Measurements from ENCODE around the gene SPTBN4. TPM values are rescaled to one million over a fixed set of nuclear protein-coding genes. Genes with fewer than 3 reads are reported as not detected.
"Not testable (repeated sequence)": the region's sequence is repeated elsewhere in the genome, so short reads cannot be mapped to it uniquely, and the experiment has no call there.

SPTBN4 gene
- polyA plus RNA-seq, 1 donor from 2014 or later, result 12.7 TPM

- H3K9me2 ChIP-seq (ENCODE audit: insufficient read depth, low read length); H3K27ac ChIP-seq (ENCODE audit: low read length); H2AFZ ChIP-seq (ENCODE audit: low read depth, low read length); H3K79me2 ChIP-seq (replicated peaks; ENCODE audit: insufficient read depth, low read length); H4K20me1 ChIP-seq (ENCODE audit: insufficient read depth); H3F3A ChIP-seq (ENCODE audit: insufficient read depth, low read length, poor library complexity, severe bottlenecking); H3K4me2 ChIP-seq (ENCODE audit: low read length); H3K4me3 ChIP-seq (ENCODE audit: low read length); H3K9me3 ChIP-seq (ENCODE audit: low read length); H3K36me3 ChIP-seq (ENCODE audit: insufficient read depth, low read length); H3K27me3 ChIP-seq (ENCODE audit: insufficient read depth, low read depth, low read length); H3K9ac ChIP-seq (ENCODE audit: low read length): not testable (repeated sequence)
Observed at GRCh38 chr19:40624369-40625153, 157.8 kb downstream of the SPTBN4 start.

- Histone ChIP-seq H4K20me1 (ENCODE audit: insufficient read depth) (no peaks in the 10 kb centered on the region), H3K27ac (ENCODE audit: low read length) (no peak overlapping the region), H3K4me2 (ENCODE audit: low read length) (no peak overlapping the region), H3K36me3 (ENCODE audit: insufficient read depth, low read length) (no peaks in the 10 kb centered on the region), H3K4me3 (ENCODE audit: low read length) (no peak overlapping the region), H3F3A (ENCODE audit: insufficient read depth, low read length, poor library complexity, severe bottlenecking) (no peaks in the 10 kb centered on the region), H3K9ac (ENCODE audit: low read length) (no peak overlapping the region), H2AFZ (ENCODE audit: low read depth, low read length) (no peak overlapping the region), H3K9me2 (ENCODE audit: insufficient read depth, low read length) (no peaks in the 10 kb centered on the region), H3K9me3 (ENCODE audit: low read length) (no peaks in the 10 kb centered on the region), H3K27me3 (ENCODE audit: insufficient read depth, low read depth, low read length) (no peaks in the 10 kb centered on the region), H3K79me2 (replicated peaks; ENCODE audit: insufficient read depth, low read length) (no peaks in the 10 kb centered on the region)
- TF ChIP-seq MXI1 (conservative IDR thresholded peaks at IDR 0.05; ENCODE audit: poor library complexity, severe bottlenecking) (no peak), TAF1 (IDR thresholded peaks at IDR 0.05; ENCODE audit: low read depth) (no peak), CTCF (IDR thresholded peaks at IDR 0.05; ENCODE audit: poor library complexity, severe bottlenecking) (no peak), RAD21 (conservative IDR thresholded peaks at IDR 0.05) (no peak), EP300 (conservative IDR thresholded peaks at IDR 0.05; ENCODE audit: poor library complexity, severe bottlenecking) (no peak), SMC3 (conservative IDR thresholded peaks at IDR 0.05; ENCODE audit: poor library complexity) (no peak), REST (IDR thresholded peaks at IDR 0.05; ENCODE audit: borderline replicate concordance) (no peak), POLR2AphosphoS5 (IDR thresholded peaks at IDR 0.05) (no peak), EZH2 (IDR thresholded peaks at IDR 0.05; ENCODE audit: borderline replicate concordance, insufficient read depth, low read length, poor library complexity, severe bottlenecking) (no peak)
Observed at GRCh38 chr19:40625406-40626120, 158.8 kb downstream of the SPTBN4 start.

Small RNAs within 50 kb of the gene (small RNA-seq; reads per million reads assigned to genes)
- 0 reads per million in 3 experiments for gene RF00017

Other genes starting within 250 kb of the SPTBN4 start
- 111 and 132 TPM in 2 replicates for gene TTC9B, start 248.6 kb upstream of the SPTBN4 start, polyA plus RNA-seq
- gene CCNP, start 240.3 kb upstream of the SPTBN4 start, polyA plus RNA-seq, result 0.30 and 0.32 TPM in 2 replicates
- gene AKT2, start 181.7 kb upstream of the SPTBN4 start, polyA plus RNA-seq, result 131 and 132 TPM in 2 replicates
- 14.3 and 22.8 TPM in 2 replicates for gene C19orf47, start 118.6 kb upstream of the SPTBN4 start, polyA plus RNA-seq
- 426 and 454 TPM in 2 replicates for gene PLD3, start 118.3 kb upstream of the SPTBN4 start, polyA plus RNA-seq
- not detected in 2 replicates for gene HIPK4, start 76.8 kb upstream of the SPTBN4 start, polyA plus RNA-seq
- gene PRX, start 53.6 kb upstream of the SPTBN4 start, polyA plus RNA-seq, result 0.20 and 0.36 TPM in 2 replicates
- gene SERTAD1, start 41.0 kb upstream of the SPTBN4 start, polyA plus RNA-seq, result 3.3 and 5.1 TPM in 2 replicates
- gene SERTAD3, start 22.7 kb upstream of the SPTBN4 start, polyA plus RNA-seq, result 7.6 and 9.0 TPM in 2 replicates
- gene BLVRB, start 1.3 kb upstream of the SPTBN4 start, polyA plus RNA-seq, result 5.0 and 9.9 TPM in 2 replicates
- 3.8 and 6.3 TPM in 2 replicates for gene SHKBP1, start 109.9 kb downstream of the SPTBN4 start, polyA plus RNA-seq
- gene LTBP4, start 134.4 kb downstream of the SPTBN4 start, polyA plus RNA-seq, result 55.6 and 59.7 TPM in 2 replicates
- 20.5 and 27.7 TPM in 2 replicates for gene NUMBL, start 223.7 kb downstream of the SPTBN4 start, polyA plus RNA-seq
- 83.2 and 95.3 TPM in 2 replicates for gene COQ8B, start 249.9 kb downstream of the SPTBN4 start, polyA plus RNA-seq

Data from neural cell (in vitro differentiated cells).